Naive thymus-derived CD4-positive, alpha-beta T cell (primary cell): ENCODE results near the gene PLPP4. TPM values are rescaled to one million over a fixed set of nuclear protein-coding genes. Genes with fewer than 3 reads are reported as not detected.
"Not testable (repeated sequence)": the region's sequence is repeated elsewhere in the genome, so short reads cannot be mapped to it uniquely, and the experiment has no call there.

Experiments
- ATAC-seq: fragments of 150-1000 bp; cut with Tn5 transposase; 2 replicates; pipeline ENCODE4 v1.10.0; 2021; ENCODE audit warnings: mild to moderate bottlenecking, moderate library complexity
- CTCF ChIA-PET: fragments of 350-600 bp; sonication (Branson Sonifier 250); formaldehyde crosslinking; loops from one replicate; lab custom pipeline; 2021; ENCODE audit warnings: antibody characterized with exemption; lab: Charles Lee
- POLR2A ChIA-PET: fragments of 350-600 bp; sonication (Branson Sonifier 250); formaldehyde crosslinking; loops from one replicate; lab custom pipeline; 2021; ENCODE audit warnings: antibody characterized with exemption, inconsistent platforms; lab: Charles Lee
- DNase-seq, 9 donors: peaks; one replicate each; pipeline versions ENCODE4 v3.0.0 to v3.0.0-alpha.2; 2020 to 2022; ENCODE audit warnings: mixed read lengths in 1 of 9
- H3K27ac ChIP-seq: one replicate; pipeline ENCODE4 v1.7.0; 2013; ENCODE audit warnings: mild to moderate bottlenecking, low read depth, low read length, moderate library complexity
- H3K27me3 ChIP-seq, 2 donors: one replicate each; pipeline ENCODE4 v1.7.0; 2013; ENCODE audit warnings: low read length in 2 of 2, mild to moderate bottlenecking in 2 of 2, moderate library complexity in 2 of 2; ENCODE audit not compliant: control insufficient read depth in 2 of 2, insufficient read depth in 2 of 2
- H3K36me3 ChIP-seq, 3 experiments: 1 replicate in 2 of 3; 2 replicates in 1 of 3; pipeline ENCODE4 v1.7.0; 2013; ENCODE audit warnings: low read length in 3 of 3, mild to moderate bottlenecking in 3 of 3, moderate library complexity in 1 of 3; ENCODE audit not compliant: insufficient read depth in 3 of 3, control insufficient read depth in 2 of 3
- H3K4me1 ChIP-seq, 2 donors: one replicate each; pipeline ENCODE4 v1.7.0; 2013; ENCODE audit warnings: low read length in 2 of 2, mild to moderate bottlenecking in 2 of 2, moderate library complexity in 1 of 2; ENCODE audit not compliant: control insufficient read depth in 2 of 2, insufficient read depth in 2 of 2
- H3K4me3 ChIP-seq: 2 replicates; pipeline ENCODE4 v1.7.0; 2013; ENCODE audit warnings: mild to moderate bottlenecking, low read length
- H3K9me3 ChIP-seq, 3 experiments: 1 replicate in 2 of 3; 2 replicates in 1 of 3; pipeline ENCODE4 v1.7.0; 2013; ENCODE audit warnings: low read length in 3 of 3; ENCODE audit not compliant: control insufficient read depth in 2 of 3
- H3K27ac Mint-ChIP-seq, 9 donors: one replicate each; pipeline ENCODE4 v1.8.0; 2020 to 2022; ENCODE audit warnings: mixed read lengths in 9 of 9, mild to moderate bottlenecking in 8 of 9, moderate library complexity in 5 of 9, inconsistent platforms in 2 of 9
- H3K27me3 Mint-ChIP-seq, 5 donors: one replicate each; pipeline ENCODE4 v1.8.0; 2021 to 2022; ENCODE audit warnings: mixed read lengths in 5 of 5, mild to moderate bottlenecking in 1 of 5
- H3K36me3 Mint-ChIP-seq, 5 donors: one replicate each; pipeline ENCODE4 v1.8.0; 2020 to 2022; ENCODE audit warnings: mixed read lengths in 5 of 5, mild to moderate bottlenecking in 3 of 5, inconsistent platforms in 1 of 5
- H3K4me1 Mint-ChIP-seq, 7 donors: one replicate each; pipeline ENCODE4 v1.8.0; 2020 to 2022; ENCODE audit warnings: mixed read lengths in 7 of 7, mild to moderate bottlenecking in 3 of 7, inconsistent platforms in 1 of 7
- H3K4me3 Mint-ChIP-seq, 10 donors: one replicate each; pipeline ENCODE4 v1.8.0; 2020 to 2022; ENCODE audit warnings: mild to moderate bottlenecking in 10 of 10, mixed read lengths in 10 of 10, moderate library complexity in 6 of 10, inconsistent platforms in 2 of 10
- H3K9me3 Mint-ChIP-seq, 11 donors: one replicate each; pipeline ENCODE4 v1.8.0; 2020 to 2022; ENCODE audit warnings: mixed read lengths in 11 of 11, mild to moderate bottlenecking in 4 of 11, inconsistent platforms in 1 of 11, moderate library complexity in 1 of 11
- intact Hi-C, 2 donors: fragments of 100-400 bp; cut with micrococcal nuclease; formaldehyde crosslinking; loops; one replicate each; pipeline ENCODE4 v1.15.1; 2023
- polyA plus RNA-seq, 2 donors: library from polyadenylated mRNA; unstranded; fragments of 300-500 nt; fragmentation: Illumina TruSeq; gene quantifications; one replicate each; pipeline ENCODE4 v1.2.3, GENCODE V29; 2021
- total RNA-seq, 6 experiments: library from RNA in 5 of 6; stranded (reverse) in 5 of 6; gene quantifications; 1 replicate in 5 of 6; 2 replicates in 1 of 6; pipeline ENCODE4 v1.2.3 and lab custom pipeline; 2021 to 2026

The PLPP4 gene
- total and polyA plus RNA-seq, 7 experiments from 2014 or later, result not detected

GRCh38 chr10:120493411-120494312 is 36.6 kb downstream of the PLPP4 start:
- no peaks in the 10 kb centered on the region for H3K36me3 ChIP-seq
- H3K4me3 Mint-ChIP-seq, result no peak overlapping the region
- H3K4me1 ChIP-seq, result no peaks in the 10 kb centered on the region
- peaks cover 0 to 6% (median 4%) of the 10 kb centered on the region in 5 donors for H3K27me3 Mint-ChIP-seq
- no peaks in the 10 kb centered on the region for H3K27me3 ChIP-seq
- ATAC-seq (no peak), DNase-seq (no peak)
- no peaks in the 10 kb centered on the region for H3K36me3 Mint-ChIP-seq
- H3K27ac ChIP-seq, result no peak overlapping the region
- no peaks in the 10 kb centered on the region for H3K9me3 ChIP-seq
- no peaks in the 10 kb centered on the region for H3K4me1 Mint-ChIP-seq
- peaks cover 0 to 3% (median 0%) of the 10 kb centered on the region in 11 donors for H3K9me3 Mint-ChIP-seq
- POLR2A ChIA-PET, result no interaction called here
- no peak overlapping the region for H3K4me3 ChIP-seq
- intact Hi-C loops, result no loop called here
- CTCF ChIA-PET, result no interaction called here
- H3K27ac Mint-ChIP-seq, result no peak overlapping the region

- Mint-ChIP-seq H3K4me3 (no peak overlapping the region), H3K27me3 (peaks cover 0 to 6% (median 4%) of the 10 kb centered on the region in 5 donors), H3K4me1 (no peaks in the 10 kb centered on the region), H3K27ac (no peak overlapping the region), H3K36me3 (no peaks in the 10 kb centered on the region), H3K9me3 (peaks cover 0 to 3% (median 0%) of the 10 kb centered on the region in 11 donors)
- ChIA-PET CTCF (no interaction called here), POLR2A (no interaction called here)
- no peak for ATAC-seq
- Histone ChIP-seq H3K27ac (no peak overlapping the region), H3K27me3 (no peaks in the 10 kb centered on the region), H3K36me3 (no peaks in the 10 kb centered on the region), H3K4me1 (no peaks in the 10 kb centered on the region), H3K4me3 (no peak overlapping the region), H3K9me3 (no peaks in the 10 kb centered on the region)
- no peak for DNase-seq
- intact Hi-C loops, result no loop called here
These were observed 37.3 kb downstream of the PLPP4 start for GRCh38 chr10:120494313-120494710.

- Histone ChIP-seq H3K4me1 (no peaks in the 10 kb centered on the region), H3K36me3 (no peaks in the 10 kb centered on the region), H3K27me3 (no peaks in the 10 kb centered on the region), H3K4me3 (no peak overlapping the region), H3K9me3 (no peaks in the 10 kb centered on the region), H3K27ac (no peak overlapping the region)
- Mint-ChIP-seq H3K4me3 (no peak overlapping the region), H3K36me3 (no peaks in the 10 kb centered on the region), H3K4me1 (no peaks in the 10 kb centered on the region), H3K27me3 (peaks cover 0 to 10% (median 4%) of the 10 kb centered on the region in 5 donors), H3K9me3 (peaks cover 0 to 3% (median 0%) of the 10 kb centered on the region in 11 donors), H3K27ac (no peak overlapping the region)
- ATAC-seq (no peak), DNase-seq (no peak)
- ChIA-PET POLR2A (no interaction called here), CTCF (no interaction called here)
- intact Hi-C loops, result no loop called here
These were observed 38.4 kb downstream of the PLPP4 start for GRCh38 chr10:120495226-120496009.

- Histone ChIP-seq H3K27ac (no peak overlapping the region), H3K27me3 (no peaks in the 10 kb centered on the region), H3K9me3 (no peaks in the 10 kb centered on the region), H3K4me1 (no peaks in the 10 kb centered on the region), H3K36me3 (no peaks in the 10 kb centered on the region), H3K4me3 (no peak overlapping the region)
- Mint-ChIP-seq H3K36me3 (no peaks in the 10 kb centered on the region), H3K4me1 (no peaks in the 10 kb centered on the region), H3K4me3 (no peak overlapping the region), H3K27me3 (peaks cover 0 to 10% (median 4%) of the 10 kb centered on the region in 5 donors), H3K9me3 (peaks cover 0 to 14% (median 0%) of the 10 kb centered on the region in 11 donors), H3K27ac (no peak overlapping the region)
- intact Hi-C loops, result no loop called here
- ATAC-seq, result no peak
- POLR2A ChIA-PET, result no interaction called here
- DNase-seq, result no peak
- CTCF ChIA-PET, result no interaction called here
These were observed 42.9 kb downstream of the PLPP4 start for GRCh38 chr10:120499883-120500282.

- no peaks in the 10 kb centered on the region for H3K4me1 Mint-ChIP-seq
- no peaks in the 10 kb centered on the region for H3K4me1 ChIP-seq
- H3K27me3 ChIP-seq, result no peaks in the 10 kb centered on the region
- no peaks in the 10 kb centered on the region for H3K36me3 Mint-ChIP-seq
- ChIA-PET CTCF (no interaction called here), POLR2A (no interaction called here)
- no peaks in the 10 kb centered on the region for H3K36me3 ChIP-seq
- H3K9me3 ChIP-seq, result no peaks in the 10 kb centered on the region
- DNase-seq (no peak), ATAC-seq (no peak)
- no peak overlapping the region for H3K4me3 ChIP-seq
- no peak overlapping the region for H3K27ac Mint-ChIP-seq
- H3K27ac ChIP-seq, result no peak overlapping the region
- H3K9me3 Mint-ChIP-seq, result peaks cover 0 to 14% (median 2%) of the 10 kb centered on the region in 11 donors
- peaks cover 0 to 13% (median 10%) of the 10 kb centered on the region in 5 donors for H3K27me3 Mint-ChIP-seq
- no peak overlapping the region for H3K4me3 Mint-ChIP-seq
- intact Hi-C loops, result no loop called here
These were observed 46.7 kb downstream of the PLPP4 start for GRCh38 chr10:120503689-120504088.

GRCh38 chr10:120504227-120504626 is 47.2 kb downstream of the PLPP4 start:
- H3K4me1 Mint-ChIP-seq, H3K27ac Mint-ChIP-seq, ATAC-seq, H3K36me3 Mint-ChIP-seq, POLR2A ChIA-PET, H3K9me3 ChIP-seq, H3K36me3 ChIP-seq, H3K4me1 ChIP-seq, H3K27me3 ChIP-seq, H3K4me3 ChIP-seq, intact Hi-C loops, H3K4me3 Mint-ChIP-seq, H3K27ac ChIP-seq, DNase-seq, CTCF ChIA-PET: not testable (repeated sequence)
- peaks cover 0 to 14% (median 2%) of the 10 kb centered on the region in 11 donors for H3K9me3 Mint-ChIP-seq
- peaks cover 0 to 13% (median 10%) of the 10 kb centered on the region in 5 donors for H3K27me3 Mint-ChIP-seq
